OCI-LY3 (cell line): ENCODE data around the gene PPT2.

Source experiments
- H2AFZ ChIP-seq: fragments of 200-600, 300-600 bp; shearing (Covaris generic); 2 replicates; pipeline ENCODE4 v1.6.0; 2014; ENCODE audit warnings: antibody characterized with exemption, low read depth, low read length
- H3K27ac ChIP-seq: fragments of 200-600, 300-600 bp; sonication (generic); 2 replicates; pipeline ENCODE4 v1.5.1; 2014; ENCODE audit warnings: mild to moderate bottlenecking, low read length, moderate library complexity, mixed read lengths
- H3K27me3 ChIP-seq: fragments of 200-600, 300-600 bp; sonication (generic); 2 replicates; pipeline ENCODE4 v1.6.1; 2014; ENCODE audit warnings: low read depth, low read length, mixed read lengths
- H3K36me3 ChIP-seq: fragments of 200-600, 300-600 bp; sonication (generic); replicated peaks from 2 replicates; pipeline ENCODE3; 2014; ENCODE audit warnings: low read depth, low read length, mixed read lengths
- H3K4me1 ChIP-seq: fragments of 300-600, 200-600 bp; sonication (generic); 2 replicates; pipeline ENCODE4 v1.6.1; 2014; ENCODE audit warnings: low read length, mixed read lengths
- H3K4me2 ChIP-seq: fragments of 200-600, 300-600 bp; sonication (generic); 2 replicates; pipeline ENCODE4 v1.6.1; 2014; ENCODE audit warnings: low read length, mixed read lengths
- H3K4me3 ChIP-seq: fragments of 300-600, 200-600 bp; sonication (generic); 2 replicates; pipeline ENCODE4 v1.5.1; 2014; ENCODE audit warnings: antibody characterized with exemption, mild to moderate bottlenecking, low read length, moderate library complexity
- H3K79me2 ChIP-seq: fragments of 300-600, 200-600 bp; shearing (Covaris generic); 2 replicates; pipeline ENCODE4 v1.6.1; 2014; ENCODE audit warnings: mild to moderate bottlenecking, low read length, mixed read lengths
- H3K9ac ChIP-seq: fragments of 300-600, 200-600 bp; shearing (Covaris generic); 2 replicates; pipeline ENCODE4 v1.6.0; 2014; ENCODE audit warnings: mild to moderate bottlenecking, low read length, moderate library complexity
- H3K9me3 ChIP-seq: fragments of 200-600, 300-600 bp; shearing (Covaris generic); 2 replicates; pipeline ENCODE4 v1.6.1; 2014; ENCODE audit warnings: low read length, mixed read lengths; ENCODE audit not compliant: insufficient read depth
- H4K20me1 ChIP-seq: fragments of 200-600, 300-600 bp; sonication (generic); 2 replicates; pipeline ENCODE4 v1.6.1; 2016; ENCODE audit warnings: low read length, mixed read lengths; ENCODE audit not compliant: insufficient read depth
- EZH2phosphoT487 ChIP-seq: fragments of 200-600 bp; shearing (Covaris generic); IDR thresholded peaks from 2 replicates; pipeline ENCODE4 v1.6.1; 2018; ENCODE audit warnings: antibody characterized with exemption, mixed run types, low read depth
- TF ChIP-seq, protein P1 (sequence below): fragments of 200-600, 300-600 bp; sonication (generic); IDR thresholded peaks from 2 replicates; pipeline ENCODE4 v1.5.1; 2014; ENCODE audit warnings: antibody characterized with exemption, low read length, low read depth

Gene PPT2

DNA sequence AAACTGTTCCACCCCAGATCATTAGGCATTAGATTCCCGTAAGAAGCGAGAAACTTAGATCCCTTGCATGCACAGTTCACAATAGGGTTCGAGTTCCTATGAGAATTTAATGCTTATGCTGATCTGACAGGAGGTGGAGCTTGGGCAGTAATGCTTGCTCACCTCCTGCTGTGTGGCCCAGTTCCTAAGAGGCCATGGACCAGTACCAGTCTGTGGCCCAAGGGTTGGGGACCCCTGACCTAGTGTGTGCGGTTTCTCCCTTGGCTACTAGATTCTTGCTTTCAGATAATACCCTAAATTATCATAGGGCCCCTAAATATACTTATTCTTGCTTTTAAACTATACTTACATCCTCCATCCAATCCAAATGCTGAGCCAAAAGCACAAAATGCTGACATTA is 40.4 kb downstream of the PPT2 start:
- Histone ChIP-seq H3K4me2 (peak overlapping the region; percentile 97), H3K9ac (no peak overlapping the region), H2AFZ (no peak overlapping the region), H3K36me3 (peaks cover 5% of the 10 kb centered on the region), H4K20me1 (no peaks in the 10 kb centered on the region), H3K27me3 (no peaks in the 10 kb centered on the region), H3K4me3 (no peak overlapping the region; the same call in 1 of the 2 replicates), H3K9me3 (no peaks in the 10 kb centered on the region), H3K79me2 (peaks cover 28% of the 10 kb centered on the region), H3K27ac (peak overlapping the region; percentile 86), H3K4me1 (peaks cover 38% of the 10 kb centered on the region)
- TF ChIP-seq, protein P1, sequence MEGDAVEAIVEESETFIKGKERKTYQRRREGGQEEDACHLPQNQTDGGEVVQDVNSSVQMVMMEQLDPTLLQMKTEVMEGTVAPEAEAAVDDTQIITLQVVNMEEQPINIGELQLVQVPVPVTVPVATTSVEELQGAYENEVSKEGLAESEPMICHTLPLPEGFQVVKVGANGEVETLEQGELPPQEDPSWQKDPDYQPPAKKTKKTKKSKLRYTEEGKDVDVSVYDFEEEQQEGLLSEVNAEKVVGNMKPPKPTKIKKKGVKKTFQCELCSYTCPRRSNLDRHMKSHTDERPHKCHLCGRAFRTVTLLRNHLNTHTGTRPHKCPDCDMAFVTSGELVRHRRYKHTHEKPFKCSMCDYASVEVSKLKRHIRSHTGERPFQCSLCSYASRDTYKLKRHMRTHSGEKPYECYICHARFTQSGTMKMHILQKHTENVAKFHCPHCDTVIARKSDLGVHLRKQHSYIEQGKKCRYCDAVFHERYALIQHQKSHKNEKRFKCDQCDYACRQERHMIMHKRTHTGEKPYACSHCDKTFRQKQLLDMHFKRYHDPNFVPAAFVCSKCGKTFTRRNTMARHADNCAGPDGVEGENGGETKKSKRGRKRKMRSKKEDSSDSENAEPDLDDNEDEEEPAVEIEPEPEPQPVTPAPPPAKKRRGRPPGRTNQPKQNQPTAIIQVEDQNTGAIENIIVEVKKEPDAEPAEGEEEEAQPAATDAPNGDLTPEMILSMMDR, result no peak
- TF ChIP-seq EZH2phosphoT487, result no peak

DNA sequence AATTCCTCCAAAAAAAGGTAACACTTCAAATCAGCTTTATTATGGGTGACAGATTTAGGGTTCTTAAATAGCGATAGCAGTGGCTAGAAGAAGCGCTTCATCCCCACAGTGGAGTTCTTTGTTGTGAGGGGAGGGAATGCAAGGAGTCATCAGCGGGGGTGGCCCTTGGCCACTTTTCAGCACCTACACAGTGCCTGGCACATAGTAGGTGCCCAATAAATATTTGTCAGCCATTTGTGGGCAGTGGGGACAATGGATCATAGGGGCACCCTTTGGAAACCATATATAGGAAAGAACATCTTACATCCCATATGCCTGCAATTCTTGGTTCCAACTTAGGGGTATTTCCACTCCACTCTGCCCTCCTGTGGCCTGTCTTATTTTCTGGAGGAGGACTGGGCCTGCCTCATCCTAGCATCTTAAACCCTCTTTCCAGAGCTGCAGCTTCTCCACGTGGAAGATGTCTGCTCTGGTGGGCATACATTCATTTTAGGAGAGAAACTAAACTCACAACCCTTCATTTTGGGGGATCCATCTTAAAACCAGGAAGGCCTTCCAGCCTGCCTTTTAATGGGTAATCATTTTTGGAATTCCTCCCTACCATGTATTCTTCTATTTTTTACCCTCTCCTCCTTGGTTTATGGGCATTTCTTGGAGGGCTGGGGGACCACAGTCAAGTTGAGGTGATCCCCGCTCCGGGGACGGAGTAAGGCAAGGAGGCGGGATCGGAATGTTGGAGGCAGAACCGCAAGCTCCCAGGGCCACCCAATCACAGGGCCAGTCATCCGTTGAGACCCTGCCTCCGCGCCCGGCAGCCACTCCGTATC is 41.1 kb downstream of the PPT2 start:
- Histone ChIP-seq H3K4me1 (peaks cover 38% of the 10 kb centered on the region), H3K4me3 (peak overlapping the region; percentile 89), H3K9ac (peak overlapping the region; percentile 96), H3K79me2 (peaks cover 22% of the 10 kb centered on the region), H4K20me1 (no peaks in the 10 kb centered on the region), H3K36me3 (peaks cover 4% of the 10 kb centered on the region), H3K27me3 (no peaks in the 10 kb centered on the region), H2AFZ (no peak overlapping the region), H3K9me3 (no peaks in the 10 kb centered on the region), H3K27ac (peak overlapping the region; percentile 86), H3K4me2 (peak overlapping the region; percentile 97)
- TF ChIP-seq, protein P1, result peak; percentile 61
- no peak for TF ChIP-seq EZH2phosphoT487

DNA sequence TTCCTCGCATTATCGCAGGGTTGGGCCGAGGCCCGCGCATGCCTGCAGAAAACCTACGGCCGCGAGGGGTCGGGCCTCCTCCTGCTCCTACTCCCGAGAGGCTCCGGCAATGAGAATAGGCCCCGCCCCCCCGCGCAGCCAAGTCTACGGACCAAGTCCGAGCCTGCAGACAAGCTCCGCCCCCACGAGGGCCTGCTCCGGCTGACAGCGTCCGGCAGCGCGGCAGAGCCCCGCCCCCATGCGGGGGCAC is 41.6 kb downstream of the PPT2 start:
- Histone ChIP-seq H2AFZ (no peak overlapping the region), H3K27ac (peak overlapping the region; percentile 86; the same call in 1 of the 2 replicates), H3K27me3 (no peaks in the 10 kb centered on the region), H3K9me3 (no peaks in the 10 kb centered on the region), H4K20me1 (no peaks in the 10 kb centered on the region), H3K79me2 (peaks cover 18% of the 10 kb centered on the region), H3K36me3 (peaks cover 4% of the 10 kb centered on the region), H3K4me1 (peaks cover 38% of the 10 kb centered on the region), H3K4me2 (0 out of 2 replicates have a peak overlapping the region, but pooled peaks have one; percentile 97), H3K9ac (peak overlapping the region; percentile 96; the same call in 1 of the 2 replicates), H3K4me3 (peak overlapping the region; percentile 92)
- TF ChIP-seq, protein P1, result no peak
- no peak for TF ChIP-seq EZH2phosphoT487

DNA sequence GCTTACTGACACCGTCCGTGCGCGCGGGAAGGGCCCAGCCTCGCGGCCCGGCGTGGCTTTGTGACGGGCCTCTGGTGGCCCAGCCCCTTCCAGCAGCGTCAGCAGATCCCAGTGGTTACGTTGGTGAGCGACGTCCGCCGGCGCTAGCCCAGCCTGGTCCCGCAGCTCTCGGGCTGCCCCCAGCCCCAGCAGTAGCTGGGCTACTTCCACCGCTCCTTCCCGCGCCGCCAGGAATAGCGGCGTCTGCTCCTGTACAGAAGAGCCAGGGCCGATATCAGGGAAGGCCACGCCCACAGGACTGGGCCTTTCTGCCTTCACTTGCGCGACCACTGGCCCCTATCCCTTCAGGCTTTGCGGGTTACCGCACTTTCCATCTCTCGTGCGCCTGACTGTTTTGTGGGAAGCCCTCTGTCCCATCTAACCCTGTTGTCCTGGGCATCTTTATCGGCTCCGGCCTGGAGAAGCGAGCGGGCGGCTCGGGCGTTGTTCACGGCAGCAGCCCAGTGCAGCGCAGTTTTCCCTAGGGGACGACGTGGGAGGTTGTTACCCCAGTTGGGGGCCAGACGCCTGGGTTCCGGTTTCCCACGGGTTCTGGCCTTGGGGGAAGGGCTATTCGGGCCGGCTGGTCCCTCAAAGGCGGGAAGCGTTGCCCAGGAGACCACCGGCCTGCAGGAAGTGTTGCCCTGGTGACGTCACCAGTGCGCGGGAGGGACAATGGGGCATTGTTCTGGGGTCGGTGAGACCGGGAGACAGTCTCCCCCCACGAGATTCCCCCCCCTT is 42.2 kb downstream of the PPT2 start:
- no peak for TF ChIP-seq EZH2phosphoT487
- TF ChIP-seq, protein P1, result no peak
- Histone ChIP-seq H3K9me3 (no peaks in the 10 kb centered on the region), H3K27me3 (no peaks in the 10 kb centered on the region), H3K9ac (peak overlapping the region; percentile 98), H3K27ac (peak overlapping the region; percentile 86), H2AFZ (no peak overlapping the region; the same call in 1 of the 2 replicates), H4K20me1 (no peaks in the 10 kb centered on the region), H3K4me1 (peaks cover 34% of the 10 kb centered on the region), H3K79me2 (peaks cover 13% of the 10 kb centered on the region), H3K36me3 (peaks cover 2% of the 10 kb centered on the region), H3K4me3 (peak overlapping the region; percentile 92), H3K4me2 (peak overlapping the region; percentile 83)
